Kasumi-1 (cell line): Measurements from ENCODE around the gene CSRP2.

Source experiments
- DNase-seq, 2 experiments: peaks; one replicate each; lab custom pipeline; 2025; lab: John Stamatoyannopoulos, UW

The CSRP2 gene

GRCh38 chr12:76891609-76892008, 12.8 kb upstream of the CSRP2 start:
- DNase-seq = no peak

- no peak for DNase-seq
Measured at GRCh38 chr12:76890151-76891143, 11.6 kb upstream of the CSRP2 start.

GRCh38 chr12:76888775-76889174, 10.0 kb upstream of the CSRP2 start:
- no peak for DNase-seq

- no peak for DNase-seq
Measured at GRCh38 chr12:76883811-76884210, 5.0 kb upstream of the CSRP2 start.

- DNase-seq = no peak
Measured at GRCh38 chr12:76883151-76883550, 4.3 kb upstream of the CSRP2 start.

GRCh38 chr12:76882367-76882766, 3.5 kb upstream of the CSRP2 start:
- DNase-seq = no peak

GRCh38 chr12:76881142-76881541, 2.3 kb upstream of the CSRP2 start:
- no peak for DNase-seq

GRCh38 chr12:76880519-76881023, 1.8 kb upstream of the CSRP2 start:
- no peak for DNase-seq

GRCh38 chr12:76879710-76880518, 1.1 kb upstream of the CSRP2 start:
- no peak for DNase-seq

- DNase-seq = peak; percentile 49 to 60
Measured at GRCh38 chr12:76878099-76878898, 520 bp downstream of the CSRP2 start.

GRCh38 chr12:76876696-76877229, 2.1 kb downstream of the CSRP2 start:
- DNase-seq = no peak

- DNase-seq = no peak
Measured at GRCh38 chr12:76874491-76875190, 4.2 kb downstream of the CSRP2 start.

GRCh38 chr12:76874027-76874426, 4.8 kb downstream of the CSRP2 start:
- DNase-seq = no peak

GRCh38 chr12:76872415-76872814, 6.4 kb downstream of the CSRP2 start:
- no peak for DNase-seq

- DNase-seq = no peak
Measured at GRCh38 chr12:76871742-76872141, 7.1 kb downstream of the CSRP2 start.

- no peak for DNase-seq
Measured at GRCh38 chr12:76871082-76871481, 7.7 kb downstream of the CSRP2 start.

GRCh38 chr12:76866726-76867125, 12.1 kb downstream of the CSRP2 start:
- DNase-seq = no peak

- no peak for DNase-seq
Measured at GRCh38 chr12:76866151-76866567, 12.7 kb downstream of the CSRP2 start.

GRCh38 chr12:76864791-76865400, 13.9 kb downstream of the CSRP2 start:
- no peak for DNase-seq

GRCh38 chr12:76863837-76864236, 15.0 kb downstream of the CSRP2 start:
- DNase-seq = no peak
